Esophagus squamous epithelium (tissue), 4 donors: ENCODE measurements around the gene OSBPL5.

Experiments
- POLR2A ChIP-seq, 4 donors: fragments of 450-650 bp; IDR thresholded peaks; one replicate each; pipeline ENCODE4 v1.6.1; 2017; ENCODE audit warnings: antibody characterized with exemption in 4 of 4, mild to moderate bottlenecking in 4 of 4, moderate library complexity in 3 of 4
- TF ChIP-seq, protein P1 (sequence below), 6 experiments: fragments of 450-650 bp in 4 of 6; fragments of 200-600 bp in 2 of 6; sonication (generic) in 2 of 6; IDR thresholded peaks; one replicate each; pipeline ENCODE4 v1.5.1; 2016 to 2019; ENCODE audit warnings: antibody characterized with exemption in 6 of 6, mild to moderate bottlenecking in 4 of 6, moderate library complexity in 4 of 6

- TF ChIP-seq, protein P1, sequence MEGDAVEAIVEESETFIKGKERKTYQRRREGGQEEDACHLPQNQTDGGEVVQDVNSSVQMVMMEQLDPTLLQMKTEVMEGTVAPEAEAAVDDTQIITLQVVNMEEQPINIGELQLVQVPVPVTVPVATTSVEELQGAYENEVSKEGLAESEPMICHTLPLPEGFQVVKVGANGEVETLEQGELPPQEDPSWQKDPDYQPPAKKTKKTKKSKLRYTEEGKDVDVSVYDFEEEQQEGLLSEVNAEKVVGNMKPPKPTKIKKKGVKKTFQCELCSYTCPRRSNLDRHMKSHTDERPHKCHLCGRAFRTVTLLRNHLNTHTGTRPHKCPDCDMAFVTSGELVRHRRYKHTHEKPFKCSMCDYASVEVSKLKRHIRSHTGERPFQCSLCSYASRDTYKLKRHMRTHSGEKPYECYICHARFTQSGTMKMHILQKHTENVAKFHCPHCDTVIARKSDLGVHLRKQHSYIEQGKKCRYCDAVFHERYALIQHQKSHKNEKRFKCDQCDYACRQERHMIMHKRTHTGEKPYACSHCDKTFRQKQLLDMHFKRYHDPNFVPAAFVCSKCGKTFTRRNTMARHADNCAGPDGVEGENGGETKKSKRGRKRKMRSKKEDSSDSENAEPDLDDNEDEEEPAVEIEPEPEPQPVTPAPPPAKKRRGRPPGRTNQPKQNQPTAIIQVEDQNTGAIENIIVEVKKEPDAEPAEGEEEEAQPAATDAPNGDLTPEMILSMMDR (IDR thresholded peaks at IDR 0.05), result no peak
- TF ChIP-seq POLR2A (IDR thresholded peaks at IDR 0.05), result no peak
Observed at GRCh38 chr11:3208272-3208671, 43.2 kb upstream of the OSBPL5 start.
